Type B pancreatic cell (in vitro differentiated cells): Measurements from ENCODE around the gene EPHA5. TPM values are rescaled to one million over a fixed set of nuclear protein-coding genes. Genes with fewer than 3 reads are reported as not detected.

ENCODE experiments used
- DNase-seq: peaks from one replicate; pipeline ENCODE4 v3.0.0; 2021; ENCODE audit warnings: mixed read lengths; ENCODE audit not compliant: unreplicated experiment; ENCODE audit errors: extremely low spot score
- H3K27ac Mint-ChIP-seq: 2 replicates; pipeline ENCODE4 v1.8.0; 2021; ENCODE audit warnings: mild to moderate bottlenecking, mixed read lengths
- H3K27me3 Mint-ChIP-seq: 2 replicates; pipeline ENCODE4 v1.8.0; 2021; ENCODE audit warnings: mixed read lengths
- H3K36me3 Mint-ChIP-seq: 2 replicates; pipeline ENCODE4 v1.8.0; 2021; ENCODE audit warnings: mixed read lengths
- H3K4me1 Mint-ChIP-seq: one replicate; pipeline ENCODE4 v1.8.0; 2021; ENCODE audit warnings: mixed read lengths; ENCODE audit not compliant: unreplicated experiment
- H3K4me3 Mint-ChIP-seq: 2 replicates; pipeline ENCODE4 v1.8.0; 2021; ENCODE audit warnings: mild to moderate bottlenecking, mixed read lengths
- H3K9me3 Mint-ChIP-seq: 2 replicates; pipeline ENCODE4 v1.8.0; 2021; ENCODE audit warnings: mixed read lengths
- total RNA-seq: library from RNA; stranded (reverse); gene quantifications from 2 replicates; pipeline ENCODE4 v1.2.1, GENCODE V29; 2021; ENCODE audit warnings: low replicate concordance
- TF ChIP-seq, protein P1 (sequence below): fragments of 200-600 bp; sonication (generic); conservative IDR thresholded peaks from 2 replicates; pipeline ENCODE4 v1.5.0; 2021; ENCODE audit warnings: antibody characterized with exemption, mild to moderate bottlenecking

EPHA5 gene
- total RNA-seq, 1 donor from 2014 or later: 2.4 TPM

DNA sequence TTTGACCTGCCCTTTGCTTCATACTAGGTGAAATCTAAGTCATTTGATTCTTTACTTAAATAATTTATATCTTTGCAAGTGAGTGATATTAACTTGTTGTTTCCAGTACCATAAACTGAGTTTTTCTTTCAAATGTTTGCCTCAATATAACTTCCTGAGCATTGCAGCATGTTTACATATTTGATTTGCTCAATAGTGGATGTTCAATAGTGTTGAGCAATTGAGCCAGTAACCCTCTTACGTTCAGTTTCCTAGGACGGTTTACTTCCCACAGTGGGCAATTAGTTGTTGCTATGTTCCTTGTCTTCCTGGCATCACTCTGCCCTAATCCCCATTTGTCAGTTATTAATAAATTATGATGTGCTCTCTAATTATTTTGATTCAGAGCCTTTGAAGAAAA lies 278.5 kb downstream of the EPHA5 start:
- Mint-ChIP-seq H3K27ac (no peak overlapping the region), H3K36me3 (no peaks in the 10 kb centered on the region), H3K4me3 (no peak overlapping the region), H3K4me1 (no peaks in the 10 kb centered on the region), H3K27me3 (no peaks in the 10 kb centered on the region), H3K9me3 (peaks cover 9% of the 10 kb centered on the region)
- TF ChIP-seq, protein P1, sequence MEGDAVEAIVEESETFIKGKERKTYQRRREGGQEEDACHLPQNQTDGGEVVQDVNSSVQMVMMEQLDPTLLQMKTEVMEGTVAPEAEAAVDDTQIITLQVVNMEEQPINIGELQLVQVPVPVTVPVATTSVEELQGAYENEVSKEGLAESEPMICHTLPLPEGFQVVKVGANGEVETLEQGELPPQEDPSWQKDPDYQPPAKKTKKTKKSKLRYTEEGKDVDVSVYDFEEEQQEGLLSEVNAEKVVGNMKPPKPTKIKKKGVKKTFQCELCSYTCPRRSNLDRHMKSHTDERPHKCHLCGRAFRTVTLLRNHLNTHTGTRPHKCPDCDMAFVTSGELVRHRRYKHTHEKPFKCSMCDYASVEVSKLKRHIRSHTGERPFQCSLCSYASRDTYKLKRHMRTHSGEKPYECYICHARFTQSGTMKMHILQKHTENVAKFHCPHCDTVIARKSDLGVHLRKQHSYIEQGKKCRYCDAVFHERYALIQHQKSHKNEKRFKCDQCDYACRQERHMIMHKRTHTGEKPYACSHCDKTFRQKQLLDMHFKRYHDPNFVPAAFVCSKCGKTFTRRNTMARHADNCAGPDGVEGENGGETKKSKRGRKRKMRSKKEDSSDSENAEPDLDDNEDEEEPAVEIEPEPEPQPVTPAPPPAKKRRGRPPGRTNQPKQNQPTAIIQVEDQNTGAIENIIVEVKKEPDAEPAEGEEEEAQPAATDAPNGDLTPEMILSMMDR: no peak
- DNase-seq: no peak

DNA sequence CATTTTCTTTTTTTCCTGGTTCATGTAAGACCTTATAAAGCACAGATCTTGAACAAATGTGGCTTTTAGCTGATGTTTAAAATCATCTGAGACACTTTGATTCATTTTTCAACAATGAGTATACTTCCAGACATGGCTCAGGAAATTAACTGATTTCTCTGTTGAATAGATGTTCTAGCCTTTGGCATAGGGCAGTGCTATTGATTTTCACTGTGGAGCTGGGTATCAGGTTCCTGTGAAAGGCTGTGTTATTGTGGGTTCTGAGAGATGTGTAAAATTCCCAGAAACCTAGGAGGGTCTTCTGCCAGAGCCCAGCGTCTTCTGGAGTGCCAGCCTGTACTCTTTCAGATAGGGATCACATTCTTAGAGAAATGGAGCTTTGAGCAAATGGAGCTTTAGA lies 278.9 kb downstream of the EPHA5 start:
- H3K4me3 Mint-ChIP-seq: no peak overlapping the region
- no peaks in the 10 kb centered on the region for H3K36me3 Mint-ChIP-seq
- peaks cover 8% of the 10 kb centered on the region for H3K9me3 Mint-ChIP-seq
- TF ChIP-seq, protein P1: no peak
- no peak for DNase-seq
- no peak overlapping the region for H3K27ac Mint-ChIP-seq
- H3K4me1 Mint-ChIP-seq: no peaks in the 10 kb centered on the region
- H3K27me3 Mint-ChIP-seq: no peaks in the 10 kb centered on the region

DNA sequence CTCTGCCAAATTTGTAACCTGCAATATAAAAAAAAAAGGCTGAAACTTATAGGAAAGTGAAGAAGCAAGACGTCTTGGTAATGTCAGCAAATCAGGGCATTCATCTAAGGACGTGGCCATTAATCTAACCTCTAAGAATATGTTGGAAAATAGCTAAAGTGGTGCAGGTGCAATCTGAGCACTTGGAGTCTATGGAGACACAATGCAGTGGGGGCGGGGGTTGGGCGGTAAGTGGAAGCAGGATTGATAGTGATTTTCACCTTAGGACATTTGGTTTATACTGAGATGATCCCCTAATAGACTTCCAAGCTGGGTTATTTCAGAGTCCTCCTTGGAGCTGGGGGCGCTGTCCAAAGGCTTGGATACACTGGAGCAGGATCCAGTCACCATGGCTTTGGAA lies 283.4 kb downstream of the EPHA5 start:
- Mint-ChIP-seq H3K4me1 (no peaks in the 10 kb centered on the region), H3K9me3 (no peaks in the 10 kb centered on the region), H3K36me3 (no peaks in the 10 kb centered on the region), H3K27me3 (no peaks in the 10 kb centered on the region), H3K4me3 (no peak overlapping the region), H3K27ac (no peak overlapping the region)
- DNase-seq: no peak
- TF ChIP-seq, protein P1: no peak

DNA sequence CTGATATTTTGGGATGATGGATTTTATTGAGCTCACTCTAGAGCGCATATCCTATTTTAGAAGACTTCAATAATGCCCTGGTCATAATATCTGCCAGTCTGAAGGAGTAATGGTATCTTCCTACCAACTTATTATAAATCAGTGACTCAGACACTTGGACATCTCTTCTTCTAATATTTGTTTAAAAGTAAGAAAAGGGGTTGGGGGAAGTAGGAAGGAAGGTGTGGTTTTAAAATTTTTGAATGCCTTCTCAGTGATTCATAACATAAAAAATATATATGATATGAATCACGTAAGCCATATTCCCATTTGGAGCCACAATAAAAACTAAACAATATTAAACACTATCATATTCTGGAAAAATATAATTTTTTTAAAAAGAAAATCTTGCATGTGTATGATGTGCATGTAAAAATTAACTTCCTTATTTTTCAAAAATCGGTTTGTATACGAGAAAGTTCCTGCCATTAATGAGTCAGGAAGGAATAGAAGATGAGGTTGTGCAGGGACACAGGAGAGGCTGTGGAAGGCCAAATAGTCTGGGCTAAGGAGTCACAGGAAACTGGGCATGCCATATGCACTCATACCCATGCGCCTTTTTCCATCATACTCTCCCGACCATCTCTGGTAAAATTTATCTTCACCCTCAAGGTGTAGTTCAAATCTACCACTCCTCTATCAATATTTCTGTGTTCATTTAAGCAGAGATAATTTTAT lies 286.5 kb downstream of the EPHA5 start:
- H3K27ac Mint-ChIP-seq: no peak overlapping the region
- DNase-seq: no peak
- TF ChIP-seq, protein P1: no peak
- no peaks in the 10 kb centered on the region for H3K9me3 Mint-ChIP-seq
- H3K27me3 Mint-ChIP-seq: no peaks in the 10 kb centered on the region
- H3K4me1 Mint-ChIP-seq: no peaks in the 10 kb centered on the region
- no peak overlapping the region for H3K4me3 Mint-ChIP-seq
- no peaks in the 10 kb centered on the region for H3K36me3 Mint-ChIP-seq

- TF ChIP-seq, protein P1: no peak
- Mint-ChIP-seq H3K27me3 (no peaks in the 10 kb centered on the region), H3K36me3 (no peaks in the 10 kb centered on the region), H3K9me3 (no peaks in the 10 kb centered on the region), H3K4me3 (no peak overlapping the region), H3K27ac (no peak overlapping the region), H3K4me1 (no peaks in the 10 kb centered on the region)
- DNase-seq: no peak
Measured at GRCh38 chr4:65381648-65382047, 288.6 kb downstream of the EPHA5 start.
